ENCODE data around the gene TTC7B.
"Not testable (repeated sequence)": the region's sequence is repeated elsewhere in the genome, so short reads cannot be mapped to it uniquely, and the experiment has no call there.

TTC7B gene

DNA sequence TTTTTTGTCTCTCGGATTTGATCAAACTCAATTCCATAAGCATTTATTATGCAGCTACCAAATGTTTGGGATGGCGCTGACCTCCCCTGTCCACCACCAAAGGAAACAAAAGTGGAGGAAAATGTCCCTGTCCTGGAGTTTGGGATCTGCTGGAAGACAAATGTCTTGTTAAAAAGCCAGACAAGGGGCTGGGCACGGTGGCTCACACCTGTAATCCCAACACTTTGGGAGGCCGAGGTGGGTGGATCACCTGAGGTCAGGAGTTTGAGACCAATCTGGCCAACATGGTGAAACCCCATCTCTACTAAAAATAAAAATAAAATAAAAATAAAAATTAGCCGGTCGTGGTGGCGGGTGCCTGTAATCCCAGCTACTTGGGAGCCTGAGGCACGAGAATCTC lies 22.3 kb upstream of the TTC7B start:
- H3K4ac ChIP-seq (ENCODE audit: low read depth, low read length); H2BK12ac ChIP-seq (ENCODE audit: low read length): not testable (repeated sequence)
- no CpG with 5 or more reads among the region's 8 CpGs for WGBS (ENCODE audit: extremely low coverage, insufficient coverage, insufficient read length)

DNA sequence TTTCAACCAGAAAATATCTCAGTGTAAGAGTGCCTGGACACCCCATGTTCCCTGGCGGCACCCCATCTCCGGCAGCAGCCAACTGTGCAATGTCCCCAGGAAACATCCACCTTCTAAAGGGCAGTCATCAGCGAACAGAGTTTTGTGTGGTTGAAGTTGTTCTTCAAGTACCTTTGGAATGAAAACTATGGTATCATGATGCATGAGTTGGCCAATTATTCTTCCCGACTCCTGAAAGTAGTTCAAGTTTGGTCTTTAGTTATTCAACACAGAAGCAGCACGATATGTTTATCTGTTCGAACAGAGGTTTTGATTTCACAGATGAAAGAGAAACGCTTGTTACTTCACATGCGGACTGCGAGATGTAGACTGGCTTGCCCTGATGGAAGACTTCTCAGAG lies 21.1 kb upstream of the TTC7B start:
- H2AK5ac ChIP-seq (ENCODE audit: low read length), result no peak overlapping the region
- no peak overlapping the region for H3K23ac ChIP-seq (ENCODE audit: low read length)
- H3K79me1 ChIP-seq (ENCODE audit: low read length), result no peaks in the 10 kb centered on the region
- no peak overlapping the region for H3K4ac ChIP-seq (ENCODE audit: low read depth, low read length)
- H3K18ac ChIP-seq (ENCODE audit: low read length), result no peak overlapping the region
- no peaks in the 10 kb centered on the region for H3K79me2 ChIP-seq (ENCODE audit: control insufficient read depth, insufficient read depth, low read length, poor library complexity)
- H3K14ac ChIP-seq (ENCODE audit: low read length), result no peak overlapping the region
- no peak overlapping the region for H3K9ac ChIP-seq (ENCODE audit: low read length)
- no peak overlapping the region for H2AFZ ChIP-seq (ENCODE audit: insufficient read depth, low read length, poor library complexity)
- H2BK5ac ChIP-seq (ENCODE audit: low read depth, low read length, poor library complexity), result no peak overlapping the region
- DNase-seq, result peak in 1 of 2 donors; percentile 65
- no peak overlapping the region for H3K4me3 ChIP-seq (ENCODE audit: low read depth, low read length)
- H3K27ac ChIP-seq (ENCODE audit: low read depth, low read length), result no peak overlapping the region
- no peaks in the 10 kb centered on the region for H3K36me3 ChIP-seq (ENCODE audit: control insufficient read depth in 1 of 2, insufficient read depth in 2 of 2, low read length in 2 of 2)
- no peak overlapping the region for H4K12ac ChIP-seq (ENCODE audit: low read depth, low read length)
- no CpG with 5 or more reads among the region's 9 CpGs for WGBS (ENCODE audit: extremely low coverage, insufficient coverage, insufficient read length)
- H2BK120ac ChIP-seq (ENCODE audit: insufficient read depth, low read length, poor library complexity), result no peak overlapping the region
- H2BK12ac ChIP-seq (ENCODE audit: low read length), result no peak overlapping the region
- H3K27me3 ChIP-seq (ENCODE audit: insufficient read depth, low read length), result no peaks in the 10 kb centered on the region
- no peak overlapping the region for H4K8ac ChIP-seq (ENCODE audit: low read depth, low read length)
- no peak overlapping the region for H3K4me2 ChIP-seq (ENCODE audit: low read length)
- no peak overlapping the region for H4K91ac ChIP-seq (ENCODE audit: low read depth, low read length)
- H3K4me1 ChIP-seq (ENCODE audit: control insufficient read depth in 1 of 2, insufficient read depth in 2 of 2, low read length in 2 of 2), result no peaks in the 10 kb centered on the region
- H3K9me3 ChIP-seq (ENCODE audit: insufficient read depth, low read depth, low read length), result no peaks in the 10 kb centered on the region

More for the DNA sequence above, 22.3 kb upstream of the TTC7B start:
- not testable (repeated sequence) for DNase-seq; H3K79me2 ChIP-seq (ENCODE audit: control insufficient read depth, insufficient read depth, low read length, poor library complexity); H2BK5ac ChIP-seq (ENCODE audit: low read depth, low read length, poor library complexity); H3K14ac ChIP-seq (ENCODE audit: low read length); H3K36me3 ChIP-seq (ENCODE audit: control insufficient read depth in 1 of 2, insufficient read depth in 2 of 2, low read length in 2 of 2); H4K91ac ChIP-seq (ENCODE audit: low read depth, low read length); H3K18ac ChIP-seq (ENCODE audit: low read length); H2AFZ ChIP-seq (ENCODE audit: insufficient read depth, low read length, poor library complexity); H3K9ac ChIP-seq (ENCODE audit: low read length); H3K79me1 ChIP-seq (ENCODE audit: low read length); H3K9me3 ChIP-seq (ENCODE audit: insufficient read depth, low read depth, low read length); H3K27ac ChIP-seq (ENCODE audit: low read depth, low read length); H4K12ac ChIP-seq (ENCODE audit: low read depth, low read length); H2BK120ac ChIP-seq (ENCODE audit: insufficient read depth, low read length, poor library complexity); H3K4me2 ChIP-seq (ENCODE audit: low read length); H3K23ac ChIP-seq (ENCODE audit: low read length); H4K8ac ChIP-seq (ENCODE audit: low read depth, low read length); H3K27me3 ChIP-seq (ENCODE audit: insufficient read depth, low read length); H2AK5ac ChIP-seq (ENCODE audit: low read length); H3K4me1 ChIP-seq (ENCODE audit: control insufficient read depth in 1 of 2, insufficient read depth in 2 of 2, low read length in 2 of 2); H3K4me3 ChIP-seq (ENCODE audit: low read depth, low read length)

DNA sequence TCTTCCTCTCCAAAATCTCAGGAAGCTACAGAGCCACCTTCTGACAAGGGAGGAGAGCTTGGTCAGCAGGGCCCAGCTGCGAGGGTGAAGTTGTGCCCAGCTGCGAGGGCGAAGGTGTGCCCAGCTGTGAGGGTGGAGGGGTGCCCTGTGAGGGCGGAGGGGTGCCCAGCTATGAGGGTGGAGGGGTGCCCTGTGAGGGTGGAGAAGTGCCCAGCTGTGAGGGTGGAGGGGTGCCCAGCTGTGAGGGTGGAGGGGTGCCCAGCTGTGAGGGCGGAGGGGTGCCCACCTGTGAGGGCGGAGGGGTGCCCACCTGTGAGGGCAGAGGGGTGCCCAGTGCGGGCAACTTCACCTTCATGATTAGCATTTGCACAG lies 20.4 kb upstream of the TTC7B start:
- no peak overlapping the region for H3K9ac ChIP-seq (ENCODE audit: low read length)
- H3K4me3 ChIP-seq (ENCODE audit: low read depth, low read length), result no peak overlapping the region
- no peak overlapping the region for H3K4ac ChIP-seq (ENCODE audit: low read depth, low read length)
- no peak overlapping the region for H3K18ac ChIP-seq (ENCODE audit: low read length)
- H2BK5ac ChIP-seq (ENCODE audit: low read depth, low read length, poor library complexity), result no peak overlapping the region
- H3K79me2 ChIP-seq (ENCODE audit: control insufficient read depth, insufficient read depth, low read length, poor library complexity), result no peaks in the 10 kb centered on the region
- no peak overlapping the region for H3K4me2 ChIP-seq (ENCODE audit: low read length)
- H4K91ac ChIP-seq (ENCODE audit: low read depth, low read length), result no peak overlapping the region
- no peaks in the 10 kb centered on the region for H3K27me3 ChIP-seq (ENCODE audit: insufficient read depth, low read length)
- no peaks in the 10 kb centered on the region for H3K79me1 ChIP-seq (ENCODE audit: low read length)
- H3K4me1 ChIP-seq (ENCODE audit: control insufficient read depth in 1 of 2, insufficient read depth in 2 of 2, low read length in 2 of 2), result no peaks in the 10 kb centered on the region
- H4K12ac ChIP-seq (ENCODE audit: low read depth, low read length), result no peak overlapping the region
- H3K9me3 ChIP-seq (ENCODE audit: insufficient read depth, low read depth, low read length), result no peaks in the 10 kb centered on the region
- H2BK120ac ChIP-seq (ENCODE audit: insufficient read depth, low read length, poor library complexity), result no peak overlapping the region
- no peak overlapping the region for H2BK12ac ChIP-seq (ENCODE audit: low read length)
- no peak overlapping the region for H3K14ac ChIP-seq (ENCODE audit: low read length)
- H2AK5ac ChIP-seq (ENCODE audit: low read length), result no peak overlapping the region
- no CpG with 5 or more reads among the region's 7 CpGs for WGBS (ENCODE audit: extremely low coverage, insufficient coverage, insufficient read length)
- no peak overlapping the region for H2AFZ ChIP-seq (ENCODE audit: insufficient read depth, low read length, poor library complexity)
- no peaks in the 10 kb centered on the region for H3K36me3 ChIP-seq (ENCODE audit: control insufficient read depth in 1 of 2, insufficient read depth in 2 of 2, low read length in 2 of 2)
- H3K27ac ChIP-seq (ENCODE audit: low read depth, low read length), result no peak overlapping the region
- no peak overlapping the region for H3K23ac ChIP-seq (ENCODE audit: low read length)
- DNase-seq, result no peak
- no peak overlapping the region for H4K8ac ChIP-seq (ENCODE audit: low read depth, low read length)

DNA sequence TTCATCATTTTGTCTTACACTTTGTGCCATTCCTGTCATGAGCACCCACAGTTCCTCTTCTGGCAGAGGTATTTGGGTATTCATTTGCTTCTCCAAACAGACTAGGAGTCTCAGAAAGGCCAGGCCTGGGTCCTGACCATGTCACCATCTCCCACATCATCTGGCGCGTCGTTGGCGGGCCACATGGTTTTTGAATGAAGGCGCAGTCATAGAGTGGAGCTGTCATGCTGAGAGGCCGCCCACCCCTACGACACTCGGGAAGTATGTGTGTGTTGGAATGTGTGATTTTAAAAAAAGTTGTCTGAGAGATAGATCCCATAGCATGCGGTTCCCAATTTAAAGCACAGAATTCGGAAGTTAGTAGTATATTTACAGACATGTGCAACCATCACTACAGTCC lies 15.6 kb upstream of the TTC7B start:
- Histone ChIP-seq H4K8ac (ENCODE audit: low read depth, low read length) (no peak overlapping the region), H3K27ac (ENCODE audit: low read depth, low read length) (no peak overlapping the region), H4K12ac (ENCODE audit: low read depth, low read length) (no peak overlapping the region), H3K36me3 (ENCODE audit: control insufficient read depth in 1 of 2, insufficient read depth in 2 of 2, low read length in 2 of 2) (no peaks in the 10 kb centered on the region), H2BK5ac (ENCODE audit: low read depth, low read length, poor library complexity) (no peak overlapping the region), H3K4me1 (ENCODE audit: control insufficient read depth in 1 of 2, insufficient read depth in 2 of 2, low read length in 2 of 2) (peaks cover 7 to 9% of the 10 kb centered on the region in 2 experiments), H2BK12ac (ENCODE audit: low read length) (no peak overlapping the region), H2AFZ (ENCODE audit: insufficient read depth, low read length, poor library complexity) (no peak overlapping the region), H3K9me3 (ENCODE audit: insufficient read depth, low read depth, low read length) (no peaks in the 10 kb centered on the region), H3K79me1 (ENCODE audit: low read length) (peaks cover 6% of the 10 kb centered on the region), H2AK5ac (ENCODE audit: low read length) (no peak overlapping the region), H4K91ac (ENCODE audit: low read depth, low read length) (no peak overlapping the region), H3K9ac (ENCODE audit: low read length) (no peak overlapping the region), H3K4me3 (ENCODE audit: low read depth, low read length) (no peak overlapping the region), H3K14ac (ENCODE audit: low read length) (no peak overlapping the region), H3K23ac (ENCODE audit: low read length) (no peak overlapping the region), H3K18ac (ENCODE audit: low read length) (no peak overlapping the region), H3K27me3 (ENCODE audit: insufficient read depth, low read length) (no peaks in the 10 kb centered on the region), H3K4ac (ENCODE audit: low read depth, low read length) (no peak overlapping the region), H3K79me2 (ENCODE audit: control insufficient read depth, insufficient read depth, low read length, poor library complexity) (peaks cover 2% of the 10 kb centered on the region), H3K4me2 (ENCODE audit: low read length) (no peak overlapping the region), H2BK120ac (ENCODE audit: insufficient read depth, low read length, poor library complexity) (no peak overlapping the region)
- DNase-seq, result no peak
- WGBS (ENCODE audit: extremely low coverage, insufficient coverage, insufficient read length), result no CpG with 5 or more reads among the region's 10 CpGs

All from trophoblast cell (in vitro differentiated cells and primary cell).